ENCODE results near the gene FAH.

DNA sequence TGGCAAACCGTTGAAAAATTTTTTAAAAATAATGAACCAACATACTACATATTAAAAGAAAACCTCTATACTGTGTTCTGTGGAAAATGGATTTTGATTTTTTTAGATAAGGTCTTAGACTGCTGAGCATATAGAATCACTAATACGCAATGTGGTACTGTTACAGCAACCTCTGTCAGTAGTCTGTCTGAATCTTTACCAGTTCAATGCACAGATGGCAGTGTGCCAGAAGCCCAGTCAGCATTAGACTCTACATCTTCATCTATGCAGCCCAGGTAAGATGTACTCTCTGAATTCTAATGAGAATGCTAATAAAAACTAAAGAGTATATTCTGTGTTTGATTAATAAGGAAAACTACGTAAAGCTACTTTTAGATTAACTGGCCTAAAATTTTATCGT lies 31.3 kb upstream of the FAH start:
- TF ChIP-seq, protein P1, sequence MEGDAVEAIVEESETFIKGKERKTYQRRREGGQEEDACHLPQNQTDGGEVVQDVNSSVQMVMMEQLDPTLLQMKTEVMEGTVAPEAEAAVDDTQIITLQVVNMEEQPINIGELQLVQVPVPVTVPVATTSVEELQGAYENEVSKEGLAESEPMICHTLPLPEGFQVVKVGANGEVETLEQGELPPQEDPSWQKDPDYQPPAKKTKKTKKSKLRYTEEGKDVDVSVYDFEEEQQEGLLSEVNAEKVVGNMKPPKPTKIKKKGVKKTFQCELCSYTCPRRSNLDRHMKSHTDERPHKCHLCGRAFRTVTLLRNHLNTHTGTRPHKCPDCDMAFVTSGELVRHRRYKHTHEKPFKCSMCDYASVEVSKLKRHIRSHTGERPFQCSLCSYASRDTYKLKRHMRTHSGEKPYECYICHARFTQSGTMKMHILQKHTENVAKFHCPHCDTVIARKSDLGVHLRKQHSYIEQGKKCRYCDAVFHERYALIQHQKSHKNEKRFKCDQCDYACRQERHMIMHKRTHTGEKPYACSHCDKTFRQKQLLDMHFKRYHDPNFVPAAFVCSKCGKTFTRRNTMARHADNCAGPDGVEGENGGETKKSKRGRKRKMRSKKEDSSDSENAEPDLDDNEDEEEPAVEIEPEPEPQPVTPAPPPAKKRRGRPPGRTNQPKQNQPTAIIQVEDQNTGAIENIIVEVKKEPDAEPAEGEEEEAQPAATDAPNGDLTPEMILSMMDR (IDR thresholded peaks at IDR 0.05), result no peak
- no peak for TF ChIP-seq EZH2 (IDR thresholded peaks at IDR 0.05; ENCODE audit: borderline replicate concordance, insufficient read depth, low read depth, low read length, poor library complexity, severe bottlenecking)
